RCC 7860 (cell line): Measurements from ENCODE around the gene MAML3.

Experiments used
- DNase-seq: peaks from one replicate; pipeline ENCODE4 v3.0.0-alpha.2; 2015; ENCODE audit warnings: low spot score
- FAIRE-seq: peaks from 2 replicates; lab custom pipeline; 2012; peaks lifted over from hg19 to GRCh38; lab: Jason Lieb, UNC

The MAML3 gene

GRCh38 chr4:139908636-139909437 is 245.1 kb downstream of the MAML3 start:
- DNase-seq: no peak
- no peak for FAIRE-seq

- DNase-seq: no peak
- FAIRE-seq: no peak
These were observed 246.8 kb downstream of the MAML3 start for GRCh38 chr4:139907001-139907809.

GRCh38 chr4:139905489-139905888 is 248.5 kb downstream of the MAML3 start:
- FAIRE-seq (no peak), DNase-seq (no peak)

- FAIRE-seq: no peak
- no peak for DNase-seq
These were observed 249.6 kb downstream of the MAML3 start for GRCh38 chr4:139904406-139904805.

GRCh38 chr4:139903845-139904244 is 250.1 kb downstream of the MAML3 start:
- DNase-seq (no peak), FAIRE-seq (no peak)

GRCh38 chr4:139902321-139903320 is 251.4 kb downstream of the MAML3 start:
- FAIRE-seq (no peak), DNase-seq (no peak)

- FAIRE-seq: no peak
- no peak for DNase-seq
These were observed 252.3 kb downstream of the MAML3 start for GRCh38 chr4:139901531-139902320.

- FAIRE-seq (no peak), DNase-seq (no peak)
These were observed 253.0 kb downstream of the MAML3 start for GRCh38 chr4:139900964-139901376.

GRCh38 chr4:139899346-139899745 is 254.6 kb downstream of the MAML3 start:
- FAIRE-seq (no peak), DNase-seq (no peak)

- FAIRE-seq (no peak), DNase-seq (no peak)
These were observed 255.7 kb downstream of the MAML3 start for GRCh38 chr4:139898293-139898692.

GRCh38 chr4:139896091-139896604 is 257.8 kb downstream of the MAML3 start:
- FAIRE-seq: no peak

GRCh38 chr4:139893801-139894200 is 260.2 kb downstream of the MAML3 start:
- no peak for FAIRE-seq

More at GRCh38 chr4:139896091-139896604, 257.8 kb downstream of the MAML3 start:
- no peak for DNase-seq

GRCh38 chr4:139892973-139893736 is 260.8 kb downstream of the MAML3 start:
- FAIRE-seq: no peak

More at GRCh38 chr4:139893801-139894200, 260.2 kb downstream of the MAML3 start:
- DNase-seq: no peak

GRCh38 chr4:139890816-139891215 is 263.2 kb downstream of the MAML3 start:
- DNase-seq: no peak
- no peak for FAIRE-seq

More at GRCh38 chr4:139892973-139893736, 260.8 kb downstream of the MAML3 start:
- DNase-seq: no peak

GRCh38 chr4:139889901-139890300 is 264.1 kb downstream of the MAML3 start:
- FAIRE-seq: no peak

GRCh38 chr4:139889264-139889663 is 264.7 kb downstream of the MAML3 start:
- FAIRE-seq (no peak), DNase-seq (no peak)

More at GRCh38 chr4:139889901-139890300, 264.1 kb downstream of the MAML3 start:
- DNase-seq: no peak

- FAIRE-seq (no peak), DNase-seq (no peak)
These were observed 265.8 kb downstream of the MAML3 start for GRCh38 chr4:139887962-139888735.

- FAIRE-seq (no peak), DNase-seq (no peak)
These were observed 266.6 kb downstream of the MAML3 start for GRCh38 chr4:139887376-139887802.
